SK-N-SH (cell line): ENCODE measurements around the gene RAB40A.

Experiments used
- CTCF ChIP-seq: fragments of 200-600 bp; sonication (generic); IDR thresholded peaks from 2 replicates; pipeline ENCODE4 v1.6.1; 2017; ENCODE audit warnings: antibody characterized with exemption, mild to moderate bottlenecking, moderate library complexity
- EP300 ChIP-seq, 2 experiments: IDR thresholded peaks; 2 replicates each; pipeline versions ENCODE4 v1.4.0 to v1.6.1; 2012; ENCODE audit warnings: borderline replicate concordance in 1 of 2, low read depth in 1 of 2, low read length in 1 of 2
- EZH2phosphoT487 ChIP-seq: fragments of 200-600 bp; sonication (generic); IDR thresholded peaks from 2 replicates; pipeline ENCODE4 v1.6.1; 2017; ENCODE audit warnings: low read depth, mixed run types, mild to moderate bottlenecking, antibody characterized with exemption, moderate library complexity, borderline replicate concordance
- GATA2 ChIP-seq: sonication (generic); formaldehyde crosslinking; IDR thresholded peaks from 2 replicates; pipeline ENCODE4 v1.5.0; 2020; ENCODE audit warnings: mild to moderate bottlenecking, missing genetic modification reagents
- JUND ChIP-seq: IDR thresholded peaks from 2 replicates; pipeline ENCODE4 v1.4.0; 2012
- MAX ChIP-seq: IDR thresholded peaks from 2 replicates; pipeline ENCODE4 v1.4.0; 2012; ENCODE audit warnings: low read depth
- NFIC ChIP-seq: IDR thresholded peaks from 2 replicates; pipeline ENCODE4 v1.4.0; 2012; ENCODE audit warnings: borderline replicate concordance
- RAD21 ChIP-seq: IDR thresholded peaks from 2 replicates; pipeline ENCODE4 v1.6.1; 2012; ENCODE audit warnings: mild to moderate bottlenecking, low read length
- TAF1 ChIP-seq: IDR thresholded peaks from 2 replicates; pipeline ENCODE4 v1.6.1; 2012; ENCODE audit warnings: low read depth, mild to moderate bottlenecking, low read length, moderate library complexity, borderline replicate concordance
- ZBTB33 ChIP-seq: IDR thresholded peaks from 2 replicates; pipeline ENCODE4 v1.4.0; 2012; ENCODE audit warnings: low read depth, borderline replicate concordance

- no peak for TF ChIP-seq MAX
- TF ChIP-seq CTCF: no peak
- no peak for TF ChIP-seq RAD21
- no peak for TF ChIP-seq EP300 (IDR thresholded peaks at IDR 0.05; ENCODE audit: borderline replicate concordance in 1 of 2, low read depth in 1 of 2, low read length in 1 of 2)
- TF ChIP-seq TAF1: no peak
- no peak for TF ChIP-seq GATA2 (CRISPR knock-in tag)
- no peak for TF ChIP-seq JUND
- TF ChIP-seq NFIC: no peak
- TF ChIP-seq EZH2phosphoT487: no peak
- no peak for TF ChIP-seq ZBTB33
These were observed 52.1 kb downstream of the RAB40A start for GRCh38 chrX:103467156-103467555.
